KMS-11 (cell line): ENCODE data around the gene ZNF283.

ENCODE experiments used
- H2AFZ ChIP-seq: fragments of 200-600 bp; sonication (generic); 2 replicates; pipeline ENCODE4 v1.6.1; 2016; ENCODE audit warnings: antibody characterized with exemption, mixed run types, low read depth
- H3K27ac ChIP-seq: fragments of 200-600 bp; sonication (generic); 2 replicates; pipeline ENCODE4 v1.6.1; 2016; ENCODE audit warnings: mild to moderate bottlenecking, mixed run types
- H3K27me3 ChIP-seq: fragments of 200-600 bp; sonication (generic); 2 replicates; pipeline ENCODE4 v1.6.1; 2017; ENCODE audit warnings: mild to moderate bottlenecking, low read depth, mixed run types, moderate library complexity; ENCODE audit not compliant: insufficient read depth
- H3K36me3 ChIP-seq: fragments of 200-600 bp; sonication (generic); 2 replicates; pipeline ENCODE4 v1.6.1; 2017; ENCODE audit warnings: mild to moderate bottlenecking, mixed run types; ENCODE audit not compliant: insufficient read depth
- H3K4me1 ChIP-seq: fragments of 200-600 bp; sonication (generic); 2 replicates; pipeline ENCODE4 v1.6.1; 2016; ENCODE audit warnings: mild to moderate bottlenecking, low read depth, mixed run types; ENCODE audit not compliant: poor library complexity, severe bottlenecking
- H3K4me2 ChIP-seq: fragments of 200-600 bp; sonication (generic); 2 replicates; pipeline ENCODE4 v1.7.0; 2016; ENCODE audit warnings: mild to moderate bottlenecking, mixed run types
- H3K4me3 ChIP-seq: fragments of 200-600 bp; sonication (generic); IDR thresholded peaks from 2 replicates; pipeline ENCODE4 v1.6.1; 2017; ENCODE audit warnings: low read depth, low read length, mixed read lengths; ENCODE audit not compliant: insufficient read depth
- H3K79me2 ChIP-seq: fragments of 200-600 bp; sonication (generic); 2 replicates; pipeline ENCODE4 v1.6.1; 2016; ENCODE audit warnings: low read depth, mixed run types; ENCODE audit not compliant: insufficient read depth
- H3K9ac ChIP-seq: fragments of 200-600 bp; sonication (generic); 2 replicates; pipeline ENCODE4 v1.6.1; 2016; ENCODE audit warnings: mild to moderate bottlenecking, mixed run types
- H4K20me1 ChIP-seq: fragments of 200-600 bp; sonication (generic); 2 replicates; pipeline ENCODE4 v1.6.1; 2016; ENCODE audit warnings: mild to moderate bottlenecking, mixed run types; ENCODE audit not compliant: insufficient read depth
- TF ChIP-seq, protein P1 (sequence below): fragments of 200-600 bp; sonication (generic); conservative IDR thresholded peaks from 2 replicates; pipeline ENCODE4 v1.6.1; 2017; ENCODE audit warnings: low read depth, mild to moderate bottlenecking, antibody characterized with exemption, low read length, moderate library complexity, mixed read lengths

Gene ZNF283

DNA sequence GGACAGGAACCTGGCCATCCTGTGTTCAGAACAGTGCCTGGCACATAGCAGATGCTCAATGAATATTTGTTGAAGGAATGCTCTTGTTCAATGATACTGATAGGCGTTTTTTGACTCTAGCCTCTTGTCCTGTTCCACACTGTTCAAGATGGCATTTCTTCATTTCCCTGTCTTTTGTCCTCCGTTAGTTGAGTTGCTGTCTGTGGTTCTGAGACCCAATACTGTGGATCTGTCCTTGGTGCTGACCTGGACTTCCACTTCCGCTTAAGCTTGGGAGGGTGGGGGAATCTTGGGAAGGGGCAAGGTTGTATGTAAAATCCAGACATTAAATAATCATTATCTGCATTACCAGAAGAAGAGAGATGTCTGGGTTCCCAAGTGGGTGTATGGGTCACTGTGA, 38.1 kb upstream of the ZNF283 start:
- H4K20me1 ChIP-seq = no peaks in the 10 kb centered on the region
- H3K27ac ChIP-seq = no peak overlapping the region
- H3K9ac ChIP-seq = no peak overlapping the region
- no peak overlapping the region for H2AFZ ChIP-seq
- no peaks in the 10 kb centered on the region for H3K27me3 ChIP-seq
- no peaks in the 10 kb centered on the region for H3K79me2 ChIP-seq
- no peaks in the 10 kb centered on the region for H3K36me3 ChIP-seq
- H3K4me1 ChIP-seq = no peaks in the 10 kb centered on the region
- H3K4me3 ChIP-seq = no peak overlapping the region
- TF ChIP-seq, protein P1, sequence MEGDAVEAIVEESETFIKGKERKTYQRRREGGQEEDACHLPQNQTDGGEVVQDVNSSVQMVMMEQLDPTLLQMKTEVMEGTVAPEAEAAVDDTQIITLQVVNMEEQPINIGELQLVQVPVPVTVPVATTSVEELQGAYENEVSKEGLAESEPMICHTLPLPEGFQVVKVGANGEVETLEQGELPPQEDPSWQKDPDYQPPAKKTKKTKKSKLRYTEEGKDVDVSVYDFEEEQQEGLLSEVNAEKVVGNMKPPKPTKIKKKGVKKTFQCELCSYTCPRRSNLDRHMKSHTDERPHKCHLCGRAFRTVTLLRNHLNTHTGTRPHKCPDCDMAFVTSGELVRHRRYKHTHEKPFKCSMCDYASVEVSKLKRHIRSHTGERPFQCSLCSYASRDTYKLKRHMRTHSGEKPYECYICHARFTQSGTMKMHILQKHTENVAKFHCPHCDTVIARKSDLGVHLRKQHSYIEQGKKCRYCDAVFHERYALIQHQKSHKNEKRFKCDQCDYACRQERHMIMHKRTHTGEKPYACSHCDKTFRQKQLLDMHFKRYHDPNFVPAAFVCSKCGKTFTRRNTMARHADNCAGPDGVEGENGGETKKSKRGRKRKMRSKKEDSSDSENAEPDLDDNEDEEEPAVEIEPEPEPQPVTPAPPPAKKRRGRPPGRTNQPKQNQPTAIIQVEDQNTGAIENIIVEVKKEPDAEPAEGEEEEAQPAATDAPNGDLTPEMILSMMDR = no peak
- no peak overlapping the region for H3K4me2 ChIP-seq

DNA sequence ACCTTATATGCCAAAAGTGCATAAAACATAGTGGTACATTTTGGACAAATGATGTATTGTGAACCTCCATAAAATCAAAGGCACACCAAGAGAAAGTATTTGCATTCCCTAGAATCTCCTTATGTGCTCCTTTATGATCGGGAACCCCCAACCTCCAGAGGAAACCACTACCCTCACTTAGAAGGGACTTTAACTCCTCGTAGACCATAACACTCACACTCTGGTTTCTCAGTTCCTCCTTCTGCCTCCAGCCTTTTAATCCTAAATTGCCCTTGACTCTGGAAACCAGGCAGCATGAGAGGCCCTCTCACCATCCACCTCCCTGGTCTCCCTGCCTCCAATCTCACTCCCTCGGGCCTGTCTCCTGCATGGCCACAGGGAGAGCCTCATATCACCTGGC, 36.5 kb upstream of the ZNF283 start:
- Histone ChIP-seq H3K79me2 (no peaks in the 10 kb centered on the region), H3K4me2 (no peak overlapping the region)
- TF ChIP-seq, protein P1 = no peak

DNA sequence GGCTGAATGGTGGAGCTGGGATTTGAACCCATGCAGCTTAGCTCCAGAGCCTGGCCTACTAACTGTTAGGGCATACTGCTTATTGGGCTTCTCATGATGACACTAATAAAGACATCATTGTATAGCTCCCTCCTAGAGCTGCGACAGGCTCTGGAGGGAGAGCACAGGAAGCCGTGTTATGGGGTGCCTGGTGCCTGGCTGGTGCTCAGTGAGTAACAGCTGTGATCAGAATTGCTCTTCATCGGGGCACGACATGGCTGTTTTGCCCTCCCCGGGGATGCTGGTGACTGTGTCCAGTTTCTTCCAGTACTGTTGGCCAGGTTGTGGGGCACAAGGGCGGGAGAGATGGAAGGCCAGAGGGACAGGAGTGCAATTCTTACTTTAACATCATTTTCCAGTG, 30.0 kb upstream of the ZNF283 start:
- Histone ChIP-seq H4K20me1 (no peaks in the 10 kb centered on the region), H2AFZ (no peak overlapping the region), H3K4me3 (no peak overlapping the region), H3K36me3 (no peaks in the 10 kb centered on the region), H3K4me2 (no peak overlapping the region), H3K4me1 (no peaks in the 10 kb centered on the region), H3K27ac (no peak overlapping the region), H3K9ac (no peak overlapping the region), H3K27me3 (no peaks in the 10 kb centered on the region), H3K79me2 (no peaks in the 10 kb centered on the region)
- TF ChIP-seq, protein P1 = no peak

More for the DNA sequence above, 36.5 kb upstream of the ZNF283 start:
- Histone ChIP-seq H3K36me3 (no peaks in the 10 kb centered on the region), H3K4me1 (no peaks in the 10 kb centered on the region), H3K27ac (no peak overlapping the region), H2AFZ (no peak overlapping the region), H4K20me1 (no peaks in the 10 kb centered on the region), H3K9ac (no peak overlapping the region), H3K27me3 (no peaks in the 10 kb centered on the region), H3K4me3 (no peak overlapping the region)

DNA sequence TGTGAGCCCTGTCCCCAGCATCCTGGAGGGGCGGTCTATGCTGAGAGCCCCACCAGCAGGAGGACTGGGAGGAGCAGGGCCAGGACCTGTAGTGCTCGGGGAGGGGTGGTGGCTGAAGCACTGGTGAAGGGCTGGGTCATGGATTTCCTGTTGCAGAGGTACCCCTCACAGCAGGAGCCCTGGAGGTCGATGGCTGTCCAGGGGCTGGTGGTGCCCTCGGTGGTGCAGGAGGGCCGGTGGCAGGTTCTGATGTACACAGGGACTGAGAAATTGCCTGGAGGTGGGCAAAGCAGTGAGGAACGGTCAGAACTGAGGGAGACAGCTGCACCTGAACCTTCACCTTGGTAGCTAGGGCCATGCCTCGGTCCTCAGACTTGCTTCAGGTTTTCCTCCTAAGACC, 29.6 kb upstream of the ZNF283 start:
- H3K27ac ChIP-seq = no peak overlapping the region
- H3K79me2 ChIP-seq = no peaks in the 10 kb centered on the region
- no peak overlapping the region for H3K4me2 ChIP-seq
- H3K9ac ChIP-seq = no peak overlapping the region
- H2AFZ ChIP-seq = no peak overlapping the region
- H3K4me1 ChIP-seq = no peaks in the 10 kb centered on the region
- no peaks in the 10 kb centered on the region for H3K27me3 ChIP-seq
- H3K36me3 ChIP-seq = no peaks in the 10 kb centered on the region
- H3K4me3 ChIP-seq = no peak overlapping the region
- H4K20me1 ChIP-seq = no peaks in the 10 kb centered on the region
- TF ChIP-seq, protein P1 = no peak
